ENCODE measurements around the gene ABR.

DNA sequence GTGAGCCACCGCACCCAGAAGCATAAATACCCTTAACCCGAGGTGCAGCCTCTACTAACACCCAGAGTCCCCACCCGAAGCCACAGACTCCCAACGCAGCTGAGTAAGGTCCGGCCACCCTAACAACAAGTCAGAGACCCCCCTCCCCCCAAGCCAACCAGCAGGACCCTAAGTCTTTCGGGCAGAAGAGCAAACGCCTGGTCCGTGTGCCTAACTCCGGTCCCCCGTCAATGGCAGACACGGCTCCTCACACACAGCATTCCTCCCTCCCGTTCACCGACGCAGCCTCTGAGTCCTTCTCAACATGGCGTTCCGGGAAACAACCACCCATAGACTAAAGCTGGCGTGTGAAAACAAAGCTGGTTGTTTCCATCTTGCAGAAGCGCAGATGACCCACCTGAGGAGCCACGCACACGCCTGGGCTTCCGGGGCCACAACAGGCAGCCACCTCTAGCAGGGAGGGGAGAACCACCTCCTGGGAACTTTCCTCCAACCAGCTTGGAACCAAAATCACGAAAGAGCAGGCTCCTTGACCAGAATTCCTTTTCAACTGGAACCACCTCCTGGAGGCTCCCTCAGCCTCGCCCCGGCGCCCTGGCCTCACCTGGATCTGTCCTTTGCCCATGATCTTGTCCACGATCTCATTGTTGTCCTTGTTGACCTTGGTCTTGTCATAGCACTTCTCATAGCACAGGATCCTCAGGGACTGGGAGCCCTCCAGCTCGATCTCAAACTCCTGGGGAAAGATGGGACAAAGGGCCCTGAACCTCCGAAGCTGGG, 130.1 kb downstream of the ABR start:
- TF ChIP-seq, protein P1, sequence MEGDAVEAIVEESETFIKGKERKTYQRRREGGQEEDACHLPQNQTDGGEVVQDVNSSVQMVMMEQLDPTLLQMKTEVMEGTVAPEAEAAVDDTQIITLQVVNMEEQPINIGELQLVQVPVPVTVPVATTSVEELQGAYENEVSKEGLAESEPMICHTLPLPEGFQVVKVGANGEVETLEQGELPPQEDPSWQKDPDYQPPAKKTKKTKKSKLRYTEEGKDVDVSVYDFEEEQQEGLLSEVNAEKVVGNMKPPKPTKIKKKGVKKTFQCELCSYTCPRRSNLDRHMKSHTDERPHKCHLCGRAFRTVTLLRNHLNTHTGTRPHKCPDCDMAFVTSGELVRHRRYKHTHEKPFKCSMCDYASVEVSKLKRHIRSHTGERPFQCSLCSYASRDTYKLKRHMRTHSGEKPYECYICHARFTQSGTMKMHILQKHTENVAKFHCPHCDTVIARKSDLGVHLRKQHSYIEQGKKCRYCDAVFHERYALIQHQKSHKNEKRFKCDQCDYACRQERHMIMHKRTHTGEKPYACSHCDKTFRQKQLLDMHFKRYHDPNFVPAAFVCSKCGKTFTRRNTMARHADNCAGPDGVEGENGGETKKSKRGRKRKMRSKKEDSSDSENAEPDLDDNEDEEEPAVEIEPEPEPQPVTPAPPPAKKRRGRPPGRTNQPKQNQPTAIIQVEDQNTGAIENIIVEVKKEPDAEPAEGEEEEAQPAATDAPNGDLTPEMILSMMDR (IDR thresholded peaks at IDR 0.05) = no peak
- no peak for TF ChIP-seq ZFX (IDR thresholded peaks at IDR 0.05; ENCODE audit: borderline replicate concordance)

Measured in 22Rv1 (cell line).